GM06990 (cell line): Measurements from ENCODE around the gene BARX2.
A peak's percentile ranks its signal among the peaks of the same experiment; 100 is the strongest.
"Not testable (repeated sequence)": the region's sequence is repeated elsewhere in the genome, so short reads cannot be mapped to it uniquely, and the experiment has no call there.

ENCODE experiments used
- DNase-seq: peaks from one replicate; pipeline ENCODE4 v3.0.0-alpha.2; 2011; ENCODE audit not compliant: insufficient read length; ENCODE audit errors: extremely low read depth
- H3K27me3 ChIP-seq: replicated peaks from 2 replicates; pipeline ENCODE4 v1.6.0; 2011; ENCODE audit warnings: low read length; ENCODE audit not compliant: control insufficient read depth, insufficient read depth
- H3K36me3 ChIP-seq: 2 replicates; pipeline ENCODE4 v1.5.1; 2011; ENCODE audit warnings: low read length; ENCODE audit not compliant: control insufficient read depth, insufficient read depth
- H3K4me3 ChIP-seq: replicated peaks from 2 replicates; pipeline ENCODE4 v1.5.1; 2011; ENCODE audit warnings: low read depth, mild to moderate bottlenecking, control low read depth, low read length
- CTCF ChIP-seq: IDR thresholded peaks from 2 replicates; pipeline ENCODE4 v1.5.1; 2011; ENCODE audit warnings: low read length, control low read depth, mild to moderate bottlenecking, inconsistent platforms; ENCODE audit not compliant: insufficient read depth, poor library complexity, severe bottlenecking

Gene BARX2

GRCh38 chr11:129375751-129376657, at the start of gene BARX2:
Gene BARX2 (plus strand): TSS chr11:129375848. CDS start chr11:129376036, 188 bp downstream.
- H3K4me3 ChIP-seq, result no peak within 1 kb of the TSS
- H3K36me3 ChIP-seq, result no peaks in the 10 kb centered on the region
- peaks cover 1% of the 10 kb centered on the region for H3K27me3 ChIP-seq
- TF ChIP-seq CTCF, result peak; percentile 42
- DNase-seq, result peak; percentile 21

GRCh38 chr11:129326921-129327320, 48.7 kb upstream of the BARX2 start:
- Histone ChIP-seq H3K27me3 (no peaks in the 10 kb centered on the region; the same call in 1 of the 2 replicates), H3K36me3 (no peaks in the 10 kb centered on the region), H3K4me3 (no peak overlapping the region)
- no peak for TF ChIP-seq CTCF
- no peak for DNase-seq

GRCh38 chr11:129327708-129328107, 47.9 kb upstream of the BARX2 start:
- DNase-seq, H3K27me3 ChIP-seq, H3K4me3 ChIP-seq: not testable (repeated sequence)

GRCh38 chr11:129328756-129329155, 46.9 kb upstream of the BARX2 start:
- H3K36me3 ChIP-seq, result no peaks in the 10 kb centered on the region
- no peak for DNase-seq
- H3K4me3 ChIP-seq, result no peak overlapping the region
- no peak for TF ChIP-seq CTCF
- H3K27me3 ChIP-seq, result no peaks in the 10 kb centered on the region; the same call in 1 of the 2 replicates

More at GRCh38 chr11:129327708-129328107, 47.9 kb upstream of the BARX2 start:
- not testable (repeated sequence) for H3K36me3 ChIP-seq

- no peak overlapping the region for H3K4me3 ChIP-seq
- TF ChIP-seq CTCF, result no peak
- no peaks in the 10 kb centered on the region; the same call in 1 of the 2 replicates for H3K27me3 ChIP-seq
- no peaks in the 10 kb centered on the region for H3K36me3 ChIP-seq
- DNase-seq, result no peak
These were observed 44.4 kb upstream of the BARX2 start for GRCh38 chr11:129331217-129331616.

GRCh38 chr11:129331871-129332274, 43.8 kb upstream of the BARX2 start:
- TF ChIP-seq CTCF, result peak; percentile 89
- no peak overlapping the region for H3K4me3 ChIP-seq
- H3K36me3 ChIP-seq, result no peaks in the 10 kb centered on the region
- peak; percentile 9 for DNase-seq
- H3K27me3 ChIP-seq, result no peaks in the 10 kb centered on the region; the same call in 1 of the 2 replicates
